ENCODE measurements around the gene KRT82. TPM values are rescaled to one million over a fixed set of nuclear protein-coding genes. Genes with fewer than 3 reads are reported as not detected.
"Not testable (repeated sequence)": the region's sequence is repeated elsewhere in the genome, so short reads cannot be mapped to it uniquely, and the experiment has no call there.

Gene KRT82
- total RNA-seq, 2 donors from 2014 or later, result not detected

GRCh38 chr12:52347016-52347415 is 59.1 kb downstream of the KRT82 start:
- no peak overlapping the region for H3K27ac ChIP-seq (ENCODE audit: low read depth, low read length)
- H3K27ac Mint-ChIP-seq, result no peak overlapping the region
- H3K4me1 ChIP-seq (ENCODE audit: control insufficient read depth, insufficient read depth, low read length), result no peaks in the 10 kb centered on the region
- H3K4me1 Mint-ChIP-seq, result peaks cover 4% of the 10 kb centered on the region
- H3K36me3 Mint-ChIP-seq (ENCODE audit: low read depth), result no peaks in the 10 kb centered on the region
- DNase-seq, result no peak
- H3K27me3 ChIP-seq (ENCODE audit: control insufficient read depth, insufficient read depth, low read length, poor library complexity, severe bottlenecking), result no peaks in the 10 kb centered on the region
- no peak for TF ChIP-seq CTCF (conservative IDR thresholded peaks at IDR 0.05)
- no peak overlapping the region for H3K4me3 ChIP-seq (ENCODE audit: low read length)
- H3K9ac ChIP-seq (ENCODE audit: extremely low read depth, low read length, poor library complexity, severe bottlenecking), result no peak overlapping the region
- peaks cover 7% of the 10 kb centered on the region for H3K9me3 ChIP-seq (ENCODE audit: control insufficient read depth, low read length)
- H3K9me3 Mint-ChIP-seq, result peaks cover 7% of the 10 kb centered on the region
- no peak overlapping the region for H3K4me3 Mint-ChIP-seq
- H3K36me3 ChIP-seq (ENCODE audit: control insufficient read depth, insufficient read depth, low read length), result no peaks in the 10 kb centered on the region
- H3K27me3 Mint-ChIP-seq (ENCODE audit: insufficient read depth), result peaks cover 1% of the 10 kb centered on the region
- WGBS, 2 experiments (ENCODE audit: insufficient coverage in 1 of 2, insufficient read length in 1 of 2), result 79 to 83% methylated on average over 1 to 9 of the region's 9 CpGs

DNA sequence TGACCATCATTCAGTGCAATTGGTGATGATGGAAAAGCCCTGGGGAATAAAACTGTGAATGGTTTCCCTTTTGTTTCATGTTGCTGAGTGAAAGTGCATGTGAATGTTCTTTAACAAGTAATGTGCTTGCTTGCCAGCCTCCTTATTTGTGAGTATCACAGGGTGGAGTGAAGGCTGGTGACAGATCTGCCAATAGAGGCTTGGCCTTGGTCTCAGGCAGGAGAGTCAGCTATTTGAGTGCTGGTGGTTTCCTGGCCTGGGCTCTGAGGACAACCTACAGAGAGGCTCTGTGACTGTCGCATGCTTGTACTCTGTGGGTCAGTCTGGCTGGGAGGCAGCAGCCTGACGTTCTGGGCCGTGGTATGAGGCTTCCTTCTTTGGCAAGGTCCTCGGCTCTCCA is 59.5 kb downstream of the KRT82 start:
- Histone ChIP-seq H3K9ac (ENCODE audit: extremely low read depth, low read length, poor library complexity, severe bottlenecking) (no peak overlapping the region), H3K27me3 (ENCODE audit: control insufficient read depth, insufficient read depth, low read length, poor library complexity, severe bottlenecking) (no peaks in the 10 kb centered on the region), H3K9me3 (ENCODE audit: control insufficient read depth, low read length) (peaks cover 7% of the 10 kb centered on the region), H3K36me3 (ENCODE audit: control insufficient read depth, insufficient read depth, low read length) (no peaks in the 10 kb centered on the region), H3K4me1 (ENCODE audit: control insufficient read depth, insufficient read depth, low read length) (no peaks in the 10 kb centered on the region), H3K27ac (ENCODE audit: low read depth, low read length) (no peak overlapping the region), H3K4me3 (ENCODE audit: low read length) (no peak overlapping the region)
- no peak for TF ChIP-seq CTCF (conservative IDR thresholded peaks at IDR 0.05)
- H3K27ac Mint-ChIP-seq, result no peak overlapping the region
- no peak overlapping the region for H3K4me3 Mint-ChIP-seq
- peaks cover 4% of the 10 kb centered on the region for H3K27me3 Mint-ChIP-seq (ENCODE audit: insufficient read depth)
- no peak for DNase-seq
- peaks cover 4% of the 10 kb centered on the region for H3K4me1 Mint-ChIP-seq
- 0 to 60% methylated on average over 1 to 4 of the region's 4 CpGs for WGBS, 2 experiments (ENCODE audit: insufficient coverage in 1 of 2, insufficient read length in 1 of 2)
- H3K36me3 Mint-ChIP-seq (ENCODE audit: low read depth), result no peaks in the 10 kb centered on the region
- H3K9me3 Mint-ChIP-seq, result peaks cover 7% of the 10 kb centered on the region

DNA sequence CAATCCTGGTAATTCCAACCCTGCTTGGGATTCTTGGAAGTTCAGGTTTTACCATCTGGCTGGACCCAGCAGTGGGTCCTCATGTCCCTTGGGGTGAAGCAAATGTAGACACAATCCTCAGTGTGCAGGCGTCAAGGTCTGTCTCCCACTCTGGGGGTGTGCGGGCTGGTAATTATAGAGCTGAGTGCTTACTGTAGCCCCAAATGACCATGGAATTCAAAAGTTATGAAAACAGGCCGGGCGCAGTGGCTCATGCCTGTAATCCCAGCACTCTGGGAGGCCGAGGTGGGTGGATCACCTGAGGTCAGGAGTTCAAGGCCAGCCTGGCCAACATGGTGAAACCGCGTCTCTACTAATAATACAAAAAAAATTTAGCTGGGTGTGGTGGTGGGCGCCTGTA is 61.1 kb downstream of the KRT82 start:
- not testable (repeated sequence) for H3K27ac Mint-ChIP-seq; H3K9me3 ChIP-seq (ENCODE audit: control insufficient read depth, low read length)

GRCh38 chr12:52344111-52344510 is 62.0 kb downstream of the KRT82 start:
- no peaks in the 10 kb centered on the region for H3K4me1 ChIP-seq (ENCODE audit: control insufficient read depth, insufficient read depth, low read length)
- H3K9ac ChIP-seq (ENCODE audit: extremely low read depth, low read length, poor library complexity, severe bottlenecking), result no peak overlapping the region
- no peak overlapping the region for H3K27ac Mint-ChIP-seq
- no peak for TF ChIP-seq CTCF (conservative IDR thresholded peaks at IDR 0.05)
- no peaks in the 10 kb centered on the region for H3K36me3 ChIP-seq (ENCODE audit: control insufficient read depth, insufficient read depth, low read length)
- no peak for DNase-seq
- no peak overlapping the region for H3K27ac ChIP-seq (ENCODE audit: low read depth, low read length)
- peaks cover 7% of the 10 kb centered on the region for H3K9me3 Mint-ChIP-seq
- no peak overlapping the region for H3K4me3 ChIP-seq (ENCODE audit: low read length)
- H3K27me3 Mint-ChIP-seq (ENCODE audit: insufficient read depth), result peaks cover 4% of the 10 kb centered on the region
- peaks cover 7% of the 10 kb centered on the region for H3K9me3 ChIP-seq (ENCODE audit: control insufficient read depth, low read length)
- H3K4me1 Mint-ChIP-seq, result peaks cover 4% of the 10 kb centered on the region
- no peak overlapping the region for H3K4me3 Mint-ChIP-seq
- WGBS, 2 experiments (ENCODE audit: insufficient coverage in 1 of 2, insufficient read length in 1 of 2), result 90 to 100% methylated on average over 1 to 12 of the region's 12 CpGs
- no peaks in the 10 kb centered on the region for H3K27me3 ChIP-seq (ENCODE audit: control insufficient read depth, insufficient read depth, low read length, poor library complexity, severe bottlenecking)
- H3K36me3 Mint-ChIP-seq (ENCODE audit: low read depth), result no peaks in the 10 kb centered on the region

More for the DNA sequence above, 61.1 kb downstream of the KRT82 start:
- H3K36me3 Mint-ChIP-seq (ENCODE audit: low read depth); H3K27me3 Mint-ChIP-seq (ENCODE audit: insufficient read depth); H3K4me3 Mint-ChIP-seq; H3K4me3 ChIP-seq (ENCODE audit: low read length); H3K36me3 ChIP-seq (ENCODE audit: control insufficient read depth, insufficient read depth, low read length); H3K27ac ChIP-seq (ENCODE audit: low read depth, low read length); H3K27me3 ChIP-seq (ENCODE audit: control insufficient read depth, insufficient read depth, low read length, poor library complexity, severe bottlenecking); H3K9ac ChIP-seq (ENCODE audit: extremely low read depth, low read length, poor library complexity, severe bottlenecking); H3K9me3 Mint-ChIP-seq; H3K4me1 Mint-ChIP-seq; H3K4me1 ChIP-seq (ENCODE audit: control insufficient read depth, insufficient read depth, low read length); DNase-seq: not testable (repeated sequence)
- WGBS, 2 experiments (ENCODE audit: insufficient coverage in 1 of 2, insufficient read length in 1 of 2), result 94 to 100% methylated on average over 3 to 5 of the region's 8 CpGs

All from endodermal cell (in vitro differentiated cells).